Measurements from ENCODE around the gene LENG1.
A peak's percentile ranks its signal among the peaks of the same experiment; 100 is the strongest.

The LENG1 gene

DNA sequence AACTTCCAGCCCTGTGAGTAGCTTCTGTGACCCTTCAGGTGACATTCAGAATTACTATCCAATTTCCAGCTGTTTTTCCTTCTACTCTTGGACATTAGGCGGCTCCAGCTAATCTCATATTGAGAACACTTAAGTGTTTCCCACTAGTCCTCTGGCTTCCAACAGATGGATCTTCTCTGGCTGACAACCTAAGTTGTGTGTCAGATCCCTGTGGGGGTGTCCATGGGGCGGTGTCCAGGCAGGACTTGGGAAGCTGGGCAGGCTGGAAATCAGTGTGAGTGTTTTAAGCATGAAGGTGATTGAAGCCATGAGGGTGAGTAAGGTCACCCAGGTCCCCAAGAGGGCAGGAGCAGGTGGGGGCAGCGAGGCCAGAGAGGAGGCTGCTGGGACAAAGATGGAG lies 11.8 kb downstream of the LENG1 start:
- ChIA-PET CTCF (no interaction called here), POLR2A (interaction anchor here (3.9 to 8.0 kb wide), 2 partner anchors 9 to 11 kb away, joined by 23 to 87 read pairs; partner anchors contain the start of genes CNOT3 and LENG1)
- Histone ChIP-seq H3K4me1 (ENCODE audit: control insufficient read depth, insufficient read depth, low read length) (no peaks in the 10 kb centered on the region), H3K27ac (ENCODE audit: extremely low read depth, low read depth, low read length) (no peak overlapping the region), H3K36me3 (ENCODE audit: control insufficient read depth in 2 of 2, insufficient read depth in 1 of 2, low read length in 2 of 2) (peaks cover 70 to 98% of the 10 kb centered on the region in 2 experiments), H3K4me3 (ENCODE audit: low read depth, low read length) (no peak overlapping the region), H3K9me3 (ENCODE audit: control insufficient read depth, insufficient read depth, low read depth, low read length) (no peaks in the 10 kb centered on the region)
- TF ChIP-seq, protein P1, sequence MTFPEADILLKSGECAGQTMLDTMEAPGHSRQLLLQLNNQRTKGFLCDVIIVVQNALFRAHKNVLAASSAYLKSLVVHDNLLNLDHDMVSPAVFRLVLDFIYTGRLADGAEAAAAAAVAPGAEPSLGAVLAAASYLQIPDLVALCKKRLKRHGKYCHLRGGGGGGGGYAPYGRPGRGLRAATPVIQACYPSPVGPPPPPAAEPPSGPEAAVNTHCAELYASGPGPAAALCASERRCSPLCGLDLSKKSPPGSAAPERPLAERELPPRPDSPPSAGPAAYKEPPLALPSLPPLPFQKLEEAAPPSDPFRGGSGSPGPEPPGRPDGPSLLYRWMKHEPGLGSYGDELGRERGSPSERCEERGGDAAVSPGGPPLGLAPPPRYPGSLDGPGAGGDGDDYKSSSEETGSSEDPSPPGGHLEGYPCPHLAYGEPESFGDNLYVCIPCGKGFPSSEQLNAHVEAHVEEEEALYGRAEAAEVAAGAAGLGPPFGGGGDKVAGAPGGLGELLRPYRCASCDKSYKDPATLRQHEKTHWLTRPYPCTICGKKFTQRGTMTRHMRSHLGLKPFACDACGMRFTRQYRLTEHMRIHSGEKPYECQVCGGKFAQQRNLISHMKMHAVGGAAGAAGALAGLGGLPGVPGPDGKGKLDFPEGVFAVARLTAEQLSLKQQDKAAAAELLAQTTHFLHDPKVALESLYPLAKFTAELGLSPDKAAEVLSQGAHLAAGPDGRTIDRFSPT (tag by site-specific recombination; IDR thresholded peaks at IDR 0.05) = no peak
- TF ChIP-seq ZNF214 (tag by site-specific recombination; IDR thresholded peaks at IDR 0.05; ENCODE audit: borderline replicate concordance) (no peak), ZNF266 (tag by site-specific recombination; IDR thresholded peaks at IDR 0.05; ENCODE audit: low read depth) (no peak), ZBTB20 (tag by site-specific recombination; IDR thresholded peaks at IDR 0.05) (no peak), ZNF777 (tag by site-specific recombination; IDR thresholded peaks at IDR 0.05; ENCODE audit: borderline replicate concordance) (no peak), ZBTB8A (tag by site-specific recombination; IDR thresholded peaks at IDR 0.05) (no peak), ZNF830 (tag by site-specific recombination; IDR thresholded peaks at IDR 0.05; ENCODE audit: low read depth) (no peak), ZNF629 (tag by site-specific recombination; IDR thresholded peaks at IDR 0.05) (no peak), ZNF560 (tag by site-specific recombination; IDR thresholded peaks at IDR 0.05; ENCODE audit: borderline replicate concordance) (no peak), ZNF610 (tag by site-specific recombination; IDR thresholded peaks at IDR 0.05; ENCODE audit: borderline replicate concordance) (no peak), ZNF701 (tag by site-specific recombination; IDR thresholded peaks at IDR 0.05) (no peak)
- TF ChIP-seq, protein P2, sequence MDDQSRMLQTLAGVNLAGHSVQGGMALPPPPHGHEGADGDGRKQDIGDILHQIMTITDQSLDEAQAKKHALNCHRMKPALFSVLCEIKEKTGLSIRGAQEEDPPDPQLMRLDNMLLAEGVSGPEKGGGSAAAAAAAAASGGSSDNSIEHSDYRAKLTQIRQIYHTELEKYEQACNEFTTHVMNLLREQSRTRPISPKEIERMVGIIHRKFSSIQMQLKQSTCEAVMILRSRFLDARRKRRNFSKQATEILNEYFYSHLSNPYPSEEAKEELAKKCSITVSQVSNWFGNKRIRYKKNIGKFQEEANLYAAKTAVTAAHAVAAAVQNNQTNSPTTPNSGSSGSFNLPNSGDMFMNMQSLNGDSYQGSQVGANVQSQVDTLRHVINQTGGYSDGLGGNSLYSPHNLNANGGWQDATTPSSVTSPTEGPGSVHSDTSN (CRISPR knock-in tag; IDR thresholded peaks at IDR 0.05) = no peak
- TF ChIP-seq, protein P3, sequence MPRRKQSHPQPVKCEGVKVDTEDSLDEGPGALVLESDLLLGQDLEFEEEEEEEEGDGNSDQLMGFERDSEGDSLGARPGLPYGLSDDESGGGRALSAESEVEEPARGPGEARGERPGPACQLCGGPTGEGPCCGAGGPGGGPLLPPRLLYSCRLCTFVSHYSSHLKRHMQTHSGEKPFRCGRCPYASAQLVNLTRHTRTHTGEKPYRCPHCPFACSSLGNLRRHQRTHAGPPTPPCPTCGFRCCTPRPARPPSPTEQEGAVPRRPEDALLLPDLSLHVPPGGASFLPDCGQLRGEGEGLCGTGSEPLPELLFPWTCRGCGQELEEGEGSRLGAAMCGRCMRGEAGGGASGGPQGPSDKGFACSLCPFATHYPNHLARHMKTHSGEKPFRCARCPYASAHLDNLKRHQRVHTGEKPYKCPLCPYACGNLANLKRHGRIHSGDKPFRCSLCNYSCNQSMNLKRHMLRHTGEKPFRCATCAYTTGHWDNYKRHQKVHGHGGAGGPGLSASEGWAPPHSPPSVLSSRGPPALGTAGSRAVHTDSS (tag by site-specific recombination; IDR thresholded peaks at IDR 0.05) = no peak

DNA sequence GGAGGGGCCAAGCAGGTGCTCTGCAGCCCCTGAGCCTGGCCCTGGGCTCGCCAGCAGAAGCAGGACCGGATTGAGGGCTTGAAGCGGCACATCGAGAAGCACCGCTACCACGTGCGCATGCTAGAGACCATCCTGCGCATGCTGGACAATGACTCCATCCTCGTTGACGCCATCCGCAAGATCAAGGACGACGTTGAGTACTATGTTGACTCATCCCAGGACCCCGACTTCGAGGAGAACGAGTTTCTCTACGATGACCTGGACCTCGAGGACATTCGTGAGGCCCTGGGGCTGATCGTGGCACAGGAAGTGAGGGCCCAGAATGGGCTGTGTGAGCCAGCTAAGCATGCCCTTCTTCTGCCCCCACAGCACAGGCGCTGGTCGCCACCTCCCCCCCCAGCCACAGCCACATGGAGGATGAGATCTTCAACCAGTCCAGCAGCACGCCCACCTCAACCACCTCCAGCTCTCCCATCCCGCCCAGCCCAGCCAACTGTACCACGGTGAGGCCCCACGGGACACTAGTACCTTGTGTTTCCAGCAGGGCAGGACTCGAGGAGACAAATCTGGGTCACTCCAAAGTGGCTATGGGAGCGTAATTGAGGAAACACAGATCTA lies 13.9 kb downstream of the LENG1 start:
- TF ChIP-seq ZNF571 (tag by site-specific recombination; IDR thresholded peaks at IDR 0.05) (no peak), EGR2 (tag by site-specific recombination; IDR thresholded peaks at IDR 0.05; ENCODE audit: low read depth) (peak; percentile 54; the same call in 1 of the 2 replicates), ZNF155 (tag by site-specific recombination; IDR thresholded peaks at IDR 0.05) (no peak), ZNF354C (tag by site-specific recombination; IDR thresholded peaks at IDR 0.05; ENCODE audit: borderline replicate concordance, low read depth) (no peak), ZFHX2 (tag by site-specific recombination; conservative IDR thresholded peaks at IDR 0.05) (peak; percentile 38)
- TF ChIP-seq, protein P4, sequence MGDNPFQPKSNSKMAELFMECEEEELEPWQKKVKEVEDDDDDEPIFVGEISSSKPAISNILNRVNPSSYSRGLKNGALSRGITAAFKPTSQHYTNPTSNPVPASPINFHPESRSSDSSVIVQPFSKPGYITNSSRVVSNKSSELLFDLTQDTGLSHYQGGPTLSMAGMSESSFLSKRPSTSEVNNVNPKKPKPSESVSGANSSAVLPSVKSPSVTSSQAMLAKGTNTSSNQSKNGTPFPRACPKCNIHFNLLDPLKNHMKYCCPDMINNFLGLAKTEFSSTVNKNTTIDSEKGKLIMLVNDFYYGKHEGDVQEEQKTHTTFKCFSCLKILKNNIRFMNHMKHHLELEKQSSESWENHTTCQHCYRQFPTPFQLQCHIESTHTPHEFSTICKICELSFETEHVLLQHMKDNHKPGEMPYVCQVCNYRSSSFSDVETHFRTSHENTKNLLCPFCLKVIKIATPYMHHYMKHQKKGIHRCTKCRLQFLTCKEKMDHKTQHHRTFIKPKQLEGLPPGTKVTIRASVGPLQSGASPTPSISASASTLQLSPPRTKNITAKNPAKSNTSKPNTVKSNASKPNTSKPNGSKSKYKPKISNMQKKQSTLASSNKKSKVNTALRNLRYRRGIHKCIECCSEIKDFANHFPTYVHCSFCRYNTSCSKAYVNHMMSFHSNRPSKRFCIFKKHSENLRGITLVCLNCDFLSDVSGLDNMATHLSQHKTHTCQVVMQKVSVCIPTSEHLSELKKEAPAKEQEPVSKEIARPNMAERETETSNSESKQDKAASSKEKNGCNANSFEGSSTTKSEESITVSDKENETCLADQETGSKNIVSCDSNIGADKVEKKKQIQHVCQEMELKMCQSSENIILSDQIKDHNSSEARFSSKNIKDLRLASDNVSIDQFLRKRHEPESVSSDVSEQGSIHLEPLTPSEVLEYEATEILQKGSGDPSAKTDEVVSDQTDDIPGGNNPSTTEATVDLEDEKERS (tag by site-specific recombination; IDR thresholded peaks at IDR 0.05) = no peak
- H3K4me1 ChIP-seq (ENCODE audit: control insufficient read depth, insufficient read depth, low read length) = no peaks in the 10 kb centered on the region
- no peak overlapping the region for H3K27ac ChIP-seq (ENCODE audit: extremely low read depth, low read depth, low read length)
- H3K4me3 ChIP-seq (ENCODE audit: low read depth, low read length) = no peak overlapping the region
- POLR2A ChIA-PET = interaction anchor here (1.5 kb wide), 1 partner anchor 9 kb away, joined by 8 read pairs; the partner anchor contains the start of gene CNOT3
- H3K36me3 ChIP-seq (ENCODE audit: control insufficient read depth in 2 of 2, insufficient read depth in 1 of 2, low read length in 2 of 2) = peaks cover 65 to 99% of the 10 kb centered on the region in 2 experiments
- H3K9me3 ChIP-seq (ENCODE audit: control insufficient read depth, insufficient read depth, low read depth, low read length) = no peaks in the 10 kb centered on the region
- CTCF ChIA-PET = interaction anchor here (0.6 kb wide), 1 partner anchor 14 kb away, joined by 3 read pairs; no protein-coding TSS in a partner anchor
